Small intestine (tissue), 7 donors: ENCODE results near the gene PRKN. TPM values are rescaled to one million over a fixed set of nuclear protein-coding genes. Genes with fewer than 3 reads are reported as not detected.
"Not testable (repeated sequence)": the region's sequence is repeated elsewhere in the genome, so short reads cannot be mapped to it uniquely, and the experiment has no call there.

Experiments used
- DNase-seq, 2 donors: peaks; one replicate each; pipeline versions ENCODE4 v3.0.0 to v3.0.0-alpha.2; 2013
- FAIRE-seq: peaks from 2 replicates; lab custom pipeline; 2012; peaks lifted over from hg19 to GRCh38; lab: Jason Lieb, UNC
- H3K27ac ChIP-seq, 3 donors: one replicate each; pipeline ENCODE4 v1.5.1; 2013; ENCODE audit warnings: low read length in 2 of 3, mild to moderate bottlenecking in 2 of 3, control low read depth in 1 of 3, inconsistent platforms in 1 of 3, low read depth in 1 of 3, moderate library complexity in 1 of 3
- H3K27me3 ChIP-seq, 3 donors: one replicate each; pipeline ENCODE4 v1.6.1; 2013; ENCODE audit warnings: low read length in 3 of 3, inconsistent platforms in 1 of 3; ENCODE audit not compliant: control insufficient read depth in 3 of 3, insufficient read depth in 3 of 3
- H3K36me3 ChIP-seq, 3 donors: one replicate each; pipeline ENCODE4 v1.6.1; 2013; ENCODE audit warnings: low read length in 3 of 3, inconsistent platforms in 1 of 3, low read depth in 1 of 3, mild to moderate bottlenecking in 1 of 3, moderate library complexity in 1 of 3; ENCODE audit not compliant: control insufficient read depth in 3 of 3, insufficient read depth in 2 of 3
- H3K4me1 ChIP-seq, 3 donors: one replicate each; pipeline ENCODE4 v1.6.1; 2013; ENCODE audit warnings: low read length in 2 of 3, inconsistent platforms in 1 of 3, low read depth in 1 of 3, mild to moderate bottlenecking in 1 of 3, moderate library complexity in 1 of 3; ENCODE audit not compliant: control insufficient read depth in 3 of 3, insufficient read depth in 2 of 3
- H3K4me3 ChIP-seq, 3 donors: one replicate each; pipeline ENCODE4 v1.5.1; 2013; ENCODE audit warnings: low read length in 3 of 3, control low read depth in 1 of 3, inconsistent platforms in 1 of 3, low read depth in 1 of 3, mild to moderate bottlenecking in 1 of 3, moderate library complexity in 1 of 3
- H3K9me3 ChIP-seq, 2 donors: one replicate each; pipeline ENCODE4 v1.6.1; 2013; ENCODE audit warnings: low read depth in 1 of 2, low read length in 1 of 2; ENCODE audit not compliant: control insufficient read depth in 2 of 2, insufficient read depth in 1 of 2
- WGBS, 3 donors: extraction: QIAGEN DNeasy Blood & Tissue Kit; methylation state at CpG; one replicate each; pipeline ENCODE4 v1.1.7; 2013; 5-methylcytosine and 5-hydroxymethylcytosine counted together
- polyA plus RNA-seq, 4 donors: library from polyadenylated mRNA; stranded (reverse) in 3 of 4; unstranded in 1 of 4; fragments of 200-250 nt in 3 of 4; fragments of 120-200 nt in 1 of 4; gene quantifications; one replicate each; pipeline versions ENCODE4 v1.2.1 to v1.2.3, GENCODE V29; 2013
- donor health status: healthy with polysubstance abuse.
- donor health status: control.
- donor health status: control.
- donor health status: Bipolar disorder and iron deficiency.
- donor health status: healthy.

The PRKN gene
- polyA plus RNA-seq, 4 donors = 0.27 to 2.3 (median 1.0) TPM

GRCh38 chr6:162403031-162403430 is 324.5 kb downstream of the PRKN start:
- FAIRE-seq (no peak), DNase-seq (no peak)
- Histone ChIP-seq H3K27me3 (no peaks in the 10 kb centered on the region), H3K4me1 (no peaks in the 10 kb centered on the region), H3K4me3 (no peak overlapping the region), H3K36me3 (no peaks in the 10 kb centered on the region), H3K9me3 (no peaks in the 10 kb centered on the region), H3K27ac (no peak overlapping the region)
- WGBS, 3 donors = 91 to 95% (median 93%) methylated on average over 11 of the region's 11 CpGs

- FAIRE-seq (no peak), DNase-seq (no peak)
- Histone ChIP-seq H3K36me3 (no peaks in the 10 kb centered on the region), H3K9me3 (no peaks in the 10 kb centered on the region), H3K27ac (no peak overlapping the region), H3K4me3 (no peak overlapping the region), H3K27me3 (no peaks in the 10 kb centered on the region), H3K4me1 (no peaks in the 10 kb centered on the region)
- WGBS, 3 donors = 89 to 91% (median 90%) methylated on average over 2 of the region's 2 CpGs
These were observed 332.4 kb downstream of the PRKN start for GRCh38 chr6:162395181-162395580.

- not testable (repeated sequence) for H3K4me1 ChIP-seq, H3K36me3 ChIP-seq, FAIRE-seq, H3K9me3 ChIP-seq, H3K27ac ChIP-seq, H3K27me3 ChIP-seq, H3K4me3 ChIP-seq
- WGBS, 3 donors = 84 to 94% (median 91%) methylated on average over 25 of the region's 25 CpGs
- peak in 1 of 2 donors; percentile 15 for DNase-seq
These were observed 336.4 kb downstream of the PRKN start for GRCh38 chr6:162390961-162391811.

GRCh38 chr6:162389343-162390085 is 338.1 kb downstream of the PRKN start:
- no peak for FAIRE-seq
- no peaks in the 10 kb centered on the region for H3K27me3 ChIP-seq
- no peaks in the 10 kb centered on the region for H3K9me3 ChIP-seq
- no peak for DNase-seq
- H3K4me3 ChIP-seq = no peak overlapping the region
- no peaks in the 10 kb centered on the region for H3K4me1 ChIP-seq
- no peaks in the 10 kb centered on the region for H3K36me3 ChIP-seq
- 72 to 82% (median 74%) methylated on average over 3 of the region's 3 CpGs for WGBS, 3 donors
- H3K27ac ChIP-seq = no peak overlapping the region

- FAIRE-seq = no peak
- H3K27ac ChIP-seq = no peak overlapping the region
These were observed 339.2 kb downstream of the PRKN start for GRCh38 chr6:162388383-162388777.

GRCh38 chr6:162387718-162388382 is 339.7 kb downstream of the PRKN start:
- Histone ChIP-seq H3K27ac (no peak overlapping the region), H3K4me1 (no peaks in the 10 kb centered on the region), H3K9me3 (no peaks in the 10 kb centered on the region), H3K4me3 (no peak overlapping the region), H3K27me3 (no peaks in the 10 kb centered on the region), H3K36me3 (no peaks in the 10 kb centered on the region)
- FAIRE-seq (no peak), DNase-seq (no peak)
- 85 to 94% (median 92%) methylated on average over 15 of the region's 15 CpGs for WGBS, 3 donors

More at GRCh38 chr6:162388383-162388777, 339.2 kb downstream of the PRKN start:
- Histone ChIP-seq H3K27me3 (no peaks in the 10 kb centered on the region), H3K4me1 (no peaks in the 10 kb centered on the region), H3K4me3 (no peak overlapping the region), H3K36me3 (no peaks in the 10 kb centered on the region), H3K9me3 (no peaks in the 10 kb centered on the region)
- DNase-seq = no peak
- WGBS, 3 donors = 51 to 92% (median 78%) methylated on average over 2 of the region's 2 CpGs

- FAIRE-seq (no peak), DNase-seq (no peak)
- no peaks in the 10 kb centered on the region for H3K36me3 ChIP-seq
- no peaks in the 10 kb centered on the region for H3K27me3 ChIP-seq
- no peak overlapping the region for H3K4me3 ChIP-seq
- no peaks in the 10 kb centered on the region for H3K4me1 ChIP-seq
- no peaks in the 10 kb centered on the region for H3K9me3 ChIP-seq
- 80 to 87% (median 86%) methylated on average over 4 of the region's 4 CpGs for whole genome bisulfite sequencing, 3 donors
- H3K27ac ChIP-seq = no peak overlapping the region
These were observed 341.6 kb downstream of the PRKN start for GRCh38 chr6:162385980-162386379.

GRCh38 chr6:162379757-162380409 is 347.7 kb downstream of the PRKN start:
- Histone ChIP-seq H3K36me3 (no peaks in the 10 kb centered on the region), H3K4me3 (no peak overlapping the region), H3K27me3 (no peaks in the 10 kb centered on the region), H3K9me3 (no peaks in the 10 kb centered on the region), H3K4me1 (no peaks in the 10 kb centered on the region), H3K27ac (no peak overlapping the region)
- FAIRE-seq (no peak), DNase-seq (no peak)
- WGBS, 3 donors = 61 to 79% (median 68%) methylated on average over 5 of the region's 5 CpGs
